Activated naive CD8-positive, alpha-beta T cell (primary cell): ENCODE measurements around the gene PHTF1.

Source experiments
- H3K27ac Mint-ChIP-seq: one replicate; pipeline ENCODE4 v1.8.0; 2021; ENCODE audit warnings: mixed read lengths
- H3K27me3 Mint-ChIP-seq: one replicate; pipeline ENCODE4 v1.8.0; 2021; ENCODE audit warnings: mixed read lengths
- H3K36me3 Mint-ChIP-seq: one replicate; pipeline ENCODE4 v1.8.0; 2021; ENCODE audit warnings: mixed read lengths
- H3K4me1 Mint-ChIP-seq: one replicate; pipeline ENCODE4 v1.8.0; 2021; ENCODE audit warnings: low read depth, mixed read lengths
- H3K4me3 Mint-ChIP-seq: one replicate; pipeline ENCODE4 v1.8.0; 2021; ENCODE audit warnings: mild to moderate bottlenecking, mixed read lengths
- H3K9me3 Mint-ChIP-seq: one replicate; pipeline ENCODE4 v1.8.0; 2021; ENCODE audit warnings: low read depth, mixed read lengths

Gene PHTF1

DNA sequence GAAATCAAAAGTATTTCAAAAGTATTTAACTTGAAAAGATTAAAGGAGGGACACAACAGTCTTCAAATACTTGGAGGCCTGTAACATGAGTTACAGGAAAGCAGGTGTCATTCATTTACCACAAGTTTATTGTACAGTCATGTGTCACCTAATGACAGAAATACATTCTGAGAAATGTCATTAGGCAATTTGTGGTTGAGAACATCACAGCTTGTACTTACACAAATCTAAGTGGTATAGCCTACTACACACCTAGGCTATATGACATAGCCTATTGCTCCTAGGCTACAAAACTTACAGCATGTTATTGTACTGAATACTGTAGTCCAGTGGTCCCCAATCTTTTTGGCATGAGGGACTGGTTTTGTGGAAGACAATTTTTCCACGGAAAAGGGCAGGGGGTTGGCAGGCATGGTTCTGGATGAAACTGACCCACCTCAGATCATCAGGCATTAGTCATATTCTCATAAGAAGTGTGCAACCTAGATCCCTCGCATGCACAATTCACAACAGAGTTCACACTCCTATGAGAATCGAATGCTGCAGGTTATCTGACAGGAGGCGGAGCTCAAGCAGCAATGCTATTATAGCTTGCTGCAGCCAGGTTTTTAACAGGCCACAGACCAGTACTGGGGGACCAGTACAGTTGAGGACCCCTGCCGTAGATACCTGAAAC lies 25.0 kb upstream of the PHTF1 start:
- H3K27ac Mint-ChIP-seq: no peak overlapping the region
- no peaks in the 10 kb centered on the region for H3K27me3 Mint-ChIP-seq
- H3K9me3 Mint-ChIP-seq: no peaks in the 10 kb centered on the region
- H3K4me1 Mint-ChIP-seq: peaks cover 59% of the 10 kb centered on the region
- H3K36me3 Mint-ChIP-seq: peaks cover 6% of the 10 kb centered on the region
- H3K4me3 Mint-ChIP-seq: peak overlapping the region; percentile 80

DNA sequence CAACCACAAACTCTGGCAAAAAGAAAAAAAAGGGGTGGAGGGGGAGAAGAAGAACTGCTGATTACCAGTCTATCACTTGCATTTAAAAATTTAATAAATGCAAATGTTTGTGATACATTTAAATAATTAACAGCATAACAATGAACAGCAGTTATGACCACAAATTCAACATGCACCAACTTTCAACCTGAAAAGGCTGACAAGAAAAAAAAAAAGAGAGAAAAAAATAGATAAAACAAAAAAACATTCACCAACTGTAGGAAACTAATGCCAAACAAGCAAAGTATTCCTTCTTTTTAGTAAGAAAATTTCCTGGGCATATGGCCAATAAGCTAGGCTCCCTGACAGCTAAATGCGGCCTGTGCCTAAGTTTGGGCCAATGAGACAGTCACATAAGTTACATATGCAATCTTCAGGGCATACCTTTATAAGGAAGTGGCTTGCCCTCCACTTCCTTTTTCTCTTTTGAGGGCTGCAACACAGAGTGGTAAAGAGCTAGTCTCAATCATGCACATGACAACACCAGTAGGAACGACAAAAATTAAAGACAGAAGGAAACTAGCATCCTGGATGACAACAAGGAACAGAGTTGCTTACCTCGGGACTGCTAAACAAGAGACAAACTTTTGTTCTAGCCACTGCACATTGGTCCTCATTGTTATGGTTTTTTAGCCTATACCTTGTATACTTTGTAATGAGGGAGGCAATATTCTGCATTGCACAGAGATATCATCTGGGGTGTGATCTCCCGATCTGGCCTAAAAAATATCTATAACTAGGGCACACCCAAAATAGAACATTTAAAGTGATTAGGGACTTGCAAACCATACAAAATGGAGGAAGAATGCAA lies 24.2 kb upstream of the PHTF1 start:
- Mint-ChIP-seq H3K9me3 (peaks cover 3% of the 10 kb centered on the region), H3K27ac (no peak overlapping the region), H3K4me3 (peak overlapping the region; percentile 80), H3K4me1 (peaks cover 57% of the 10 kb centered on the region), H3K27me3 (no peaks in the 10 kb centered on the region), H3K36me3 (peaks cover 7% of the 10 kb centered on the region)

DNA sequence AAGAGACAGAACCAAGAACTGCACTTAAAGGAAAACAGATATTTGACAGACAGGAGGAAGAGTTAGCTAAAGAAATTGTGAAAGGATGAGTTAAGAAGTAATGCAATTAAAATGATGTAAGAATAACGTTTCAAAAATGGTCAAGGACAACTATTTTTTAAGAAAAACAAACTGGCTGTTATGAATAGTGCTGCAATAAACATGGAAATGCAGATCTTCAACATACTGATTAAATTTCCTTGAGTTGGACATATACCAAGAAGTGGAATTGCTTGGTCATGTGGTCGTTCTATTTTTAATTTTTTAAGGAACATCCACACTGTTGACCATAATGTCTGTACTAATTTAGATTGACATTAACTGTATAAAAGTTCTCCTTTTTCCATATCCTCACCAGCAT lies 23.1 kb upstream of the PHTF1 start:
- Mint-ChIP-seq H3K4me3 (no peak overlapping the region), H3K27me3 (no peaks in the 10 kb centered on the region), H3K36me3 (peaks cover 5% of the 10 kb centered on the region), H3K4me1 (peaks cover 48% of the 10 kb centered on the region), H3K9me3 (peaks cover 4% of the 10 kb centered on the region), H3K27ac (no peak overlapping the region)

DNA sequence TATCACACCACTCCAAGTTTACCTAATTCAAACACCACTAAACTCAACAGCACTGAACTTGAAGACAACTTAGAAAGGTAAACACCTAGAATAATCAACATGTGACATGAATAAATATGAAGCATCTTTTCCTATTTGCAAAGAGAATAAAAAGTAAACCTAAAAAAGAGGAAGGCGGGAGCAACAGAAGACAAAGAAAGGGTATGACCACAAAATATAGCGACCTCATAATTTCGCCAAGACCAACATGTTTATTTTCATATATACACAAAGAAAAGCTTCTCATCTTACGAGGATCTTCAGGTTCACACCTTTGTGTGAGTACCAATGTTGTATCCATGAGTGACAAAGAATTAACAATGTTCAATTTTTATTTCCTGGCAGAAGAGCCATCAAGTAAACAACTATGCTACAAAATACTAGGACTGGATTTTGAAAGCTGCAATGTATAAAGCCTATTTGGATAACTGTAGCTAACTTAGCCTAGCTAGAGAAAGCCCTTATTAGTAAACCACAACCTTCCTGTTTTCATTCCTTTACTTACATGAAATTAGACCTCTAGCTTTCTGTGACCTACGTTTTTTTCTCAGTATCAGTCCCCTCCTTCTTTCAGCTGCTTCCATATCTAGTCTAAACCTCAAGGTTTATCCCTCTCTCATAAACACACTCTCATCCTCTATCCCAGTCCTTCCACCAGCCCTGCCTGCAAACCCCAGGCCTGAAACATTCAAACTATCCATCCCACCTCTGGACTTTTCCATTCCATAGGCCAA lies 21.3 kb upstream of the PHTF1 start:
- Mint-ChIP-seq H3K4me3 (no peak overlapping the region), H3K27ac (no peak overlapping the region), H3K9me3 (peaks cover 4% of the 10 kb centered on the region), H3K36me3 (peaks cover 8% of the 10 kb centered on the region), H3K27me3 (no peaks in the 10 kb centered on the region), H3K4me1 (peaks cover 32% of the 10 kb centered on the region)

DNA sequence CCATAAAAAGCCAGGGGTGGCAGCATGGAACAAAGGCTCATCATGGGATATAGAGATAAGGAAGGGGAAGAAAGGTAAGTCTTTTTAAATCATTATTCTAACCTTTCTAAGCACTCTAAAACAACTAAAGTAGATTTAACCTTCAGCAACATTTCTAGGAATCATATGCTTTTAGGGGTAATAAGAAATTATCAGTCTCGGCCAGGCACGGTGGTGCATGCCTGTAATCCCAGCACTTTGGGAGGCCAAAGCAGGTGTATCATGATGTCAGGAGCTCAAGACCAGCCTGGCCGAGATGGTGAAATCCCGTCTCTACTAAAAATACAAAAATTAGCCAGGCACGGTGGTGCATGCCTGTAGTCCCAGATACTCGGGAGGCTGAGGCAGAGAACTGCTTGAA lies 20.3 kb upstream of the PHTF1 start:
- Mint-ChIP-seq H3K9me3 (peaks cover 4% of the 10 kb centered on the region), H3K27me3 (no peaks in the 10 kb centered on the region), H3K4me3 (no peak overlapping the region)

DNA sequence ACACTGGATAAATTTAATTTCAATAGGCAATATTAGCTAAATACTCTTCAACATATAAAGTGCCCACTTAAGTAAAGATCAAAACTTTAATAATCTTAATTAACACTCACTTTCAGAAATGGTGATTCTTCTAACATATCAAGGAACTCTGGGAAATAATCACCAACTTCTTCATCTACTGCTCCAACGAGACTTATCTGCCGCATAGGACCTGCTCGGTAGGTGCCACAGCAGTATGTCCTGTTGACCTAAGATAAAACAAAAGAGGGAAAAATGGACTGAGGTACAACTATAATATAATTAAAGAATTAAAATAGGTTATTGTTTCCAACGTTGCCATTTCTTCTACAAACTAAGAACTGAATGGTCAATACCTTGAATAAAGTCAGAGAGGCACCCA lies 18.3 kb upstream of the PHTF1 start:
- Mint-ChIP-seq H3K4me3 (no peak overlapping the region), H3K36me3 (peaks cover 8% of the 10 kb centered on the region), H3K4me1 (peaks cover 5% of the 10 kb centered on the region), H3K9me3 (peaks cover 4% of the 10 kb centered on the region), H3K27ac (no peak overlapping the region), H3K27me3 (no peaks in the 10 kb centered on the region)

More for the DNA sequence above, 20.3 kb upstream of the PHTF1 start:
- Mint-ChIP-seq H3K27ac (no peak overlapping the region), H3K4me1 (peaks cover 24% of the 10 kb centered on the region), H3K36me3 (peaks cover 8% of the 10 kb centered on the region)

DNA sequence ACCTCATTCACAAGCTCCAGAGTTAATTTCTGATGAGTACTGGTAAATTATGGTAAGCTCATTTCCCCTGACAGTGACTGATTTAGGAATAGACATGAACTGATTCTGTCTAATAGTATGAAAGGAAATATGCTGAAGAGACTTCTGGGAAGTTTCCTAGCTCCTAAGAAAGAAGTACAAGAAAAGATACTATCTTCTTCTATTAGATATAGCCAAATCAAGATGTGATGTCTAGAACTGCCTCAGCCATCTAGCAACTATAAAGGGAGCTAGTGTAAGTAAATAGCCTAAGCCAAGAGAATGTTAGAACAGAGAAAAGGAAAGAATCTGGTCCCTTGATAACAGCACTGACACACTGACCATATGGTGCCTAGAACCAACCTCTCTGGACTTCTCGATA lies 10.7 kb upstream of the PHTF1 start:
- Mint-ChIP-seq H3K36me3 (peaks cover 22% of the 10 kb centered on the region), H3K9me3 (no peaks in the 10 kb centered on the region), H3K27me3 (no peaks in the 10 kb centered on the region), H3K4me1 (peaks cover 34% of the 10 kb centered on the region), H3K4me3 (no peak overlapping the region), H3K27ac (peak overlapping the region; percentile 43)

DNA sequence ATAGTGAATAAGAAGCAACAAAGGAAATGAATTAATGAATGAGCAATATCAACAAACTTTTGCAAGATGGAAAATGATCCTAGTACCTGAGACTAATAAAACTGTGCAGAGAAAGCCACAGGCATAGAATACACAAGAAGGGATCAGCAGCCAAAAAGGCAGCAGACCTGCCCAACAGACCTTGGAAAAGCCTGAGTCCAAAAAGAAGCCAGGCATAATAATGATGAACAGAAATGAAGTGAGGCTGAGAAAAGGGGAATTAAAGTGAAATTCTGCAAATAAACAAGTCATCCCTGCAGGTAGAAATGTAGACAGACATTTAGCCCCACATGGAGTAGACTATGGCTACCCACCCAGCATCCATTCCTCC lies 10.3 kb upstream of the PHTF1 start:
- H3K27ac Mint-ChIP-seq: peak overlapping the region; percentile 43
- H3K4me3 Mint-ChIP-seq: no peak overlapping the region
- no peaks in the 10 kb centered on the region for H3K9me3 Mint-ChIP-seq
- peaks cover 22% of the 10 kb centered on the region for H3K36me3 Mint-ChIP-seq
- peaks cover 34% of the 10 kb centered on the region for H3K4me1 Mint-ChIP-seq
- H3K27me3 Mint-ChIP-seq: no peaks in the 10 kb centered on the region

DNA sequence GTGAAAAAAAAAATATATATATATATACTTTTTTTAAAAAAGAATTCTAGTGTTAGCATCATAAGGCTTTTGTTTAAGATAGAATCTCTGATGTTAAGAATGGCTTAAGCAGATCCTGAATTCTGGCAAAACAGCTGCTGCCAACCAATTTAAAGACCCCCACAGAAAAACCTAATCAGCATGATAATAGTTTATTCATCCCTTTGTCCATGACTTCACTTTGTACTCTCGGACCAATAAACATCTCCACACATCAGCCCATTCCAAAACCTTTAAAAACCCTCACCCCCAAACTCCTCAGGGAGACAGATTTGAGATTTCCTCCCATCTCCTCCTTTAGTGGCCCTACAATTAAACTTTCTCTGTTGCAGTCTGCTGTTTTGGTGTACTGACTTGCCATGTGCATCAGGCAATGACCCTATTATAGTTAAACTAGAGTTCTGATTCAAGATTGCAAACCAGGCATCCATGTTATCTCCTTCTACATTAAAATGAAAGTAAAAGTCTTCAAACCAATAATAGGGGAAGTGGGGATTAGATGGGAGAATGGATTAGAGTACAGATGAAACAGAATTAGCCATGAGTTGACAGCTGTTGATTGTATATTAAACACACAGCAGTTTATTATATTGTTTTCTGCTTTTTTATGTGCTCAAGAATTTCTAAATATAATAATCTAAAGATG lies 9.8 kb upstream of the PHTF1 start:
- Mint-ChIP-seq H3K4me1 (peaks cover 34% of the 10 kb centered on the region), H3K27ac (peak overlapping the region; percentile 43), H3K4me3 (no peak overlapping the region), H3K36me3 (peaks cover 22% of the 10 kb centered on the region), H3K9me3 (no peaks in the 10 kb centered on the region), H3K27me3 (no peaks in the 10 kb centered on the region)

DNA sequence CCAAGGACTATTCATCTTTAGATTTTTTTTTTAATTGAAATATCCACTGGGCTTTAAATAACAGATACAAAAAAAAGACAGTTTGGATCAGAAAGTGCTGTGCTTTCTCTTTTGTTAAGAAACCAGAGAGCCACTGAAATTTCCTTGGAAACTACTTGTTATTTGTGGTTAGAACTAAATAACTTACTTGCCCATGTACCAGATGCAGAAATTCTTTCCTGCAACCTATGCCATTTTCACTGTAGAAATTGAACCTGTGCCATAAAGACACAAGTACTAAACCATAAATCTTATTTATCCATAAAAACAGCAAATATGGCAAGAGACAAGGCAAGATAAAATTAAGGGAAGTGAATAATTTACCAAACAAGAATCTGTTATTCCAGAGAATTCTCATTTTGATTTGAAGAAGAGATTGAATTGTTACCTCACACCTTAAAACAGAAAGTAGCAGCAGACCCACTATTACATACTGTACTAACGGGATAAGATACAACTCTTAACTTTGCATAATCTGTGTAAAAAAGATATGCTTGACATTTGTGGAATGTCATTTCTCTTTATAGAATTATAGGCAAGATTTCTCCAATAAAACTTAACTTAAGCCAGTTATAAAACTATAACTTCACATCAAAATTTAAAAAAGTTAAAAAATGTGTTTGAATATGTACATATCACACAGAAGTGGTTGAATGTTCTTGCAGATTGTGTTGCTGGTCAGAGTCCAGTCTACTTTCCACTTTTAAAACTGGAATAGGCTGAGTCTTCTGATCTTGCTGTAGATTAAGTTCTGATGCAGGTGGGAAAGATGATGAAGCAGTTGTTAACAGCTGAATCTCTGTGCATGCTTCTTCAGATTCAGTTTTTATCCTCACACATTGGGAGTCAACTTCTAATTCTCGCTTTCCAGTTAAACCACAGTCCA lies 6.3 kb upstream of the PHTF1 start:
- peak overlapping the region; percentile 38 for H3K27ac Mint-ChIP-seq
- H3K27me3 Mint-ChIP-seq: no peaks in the 10 kb centered on the region
- H3K9me3 Mint-ChIP-seq: no peaks in the 10 kb centered on the region
- H3K4me1 Mint-ChIP-seq: peaks cover 24% of the 10 kb centered on the region
- H3K36me3 Mint-ChIP-seq: peaks cover 20% of the 10 kb centered on the region
- H3K4me3 Mint-ChIP-seq: no peak overlapping the region

DNA sequence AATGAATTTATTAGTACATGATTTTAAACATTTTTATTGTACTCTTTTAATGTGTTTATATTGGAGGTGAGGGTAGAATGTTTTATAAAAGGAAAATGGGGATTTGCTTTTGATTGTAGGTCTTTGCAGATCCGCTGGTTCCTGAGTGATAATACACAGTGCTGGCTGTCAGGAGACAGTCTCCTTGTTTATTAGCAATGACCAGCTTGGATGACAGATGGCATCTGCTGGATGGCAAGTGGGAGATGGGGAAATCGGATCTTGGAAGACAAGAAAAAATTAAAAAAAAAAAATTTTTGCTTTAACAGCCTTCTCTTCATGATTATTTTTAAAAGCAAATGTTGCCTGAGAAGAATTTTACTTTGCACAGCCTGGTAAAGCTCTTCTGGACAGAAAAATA lies 4.4 kb upstream of the PHTF1 start:
- Mint-ChIP-seq H3K27me3 (no peaks in the 10 kb centered on the region), H3K27ac (no peak overlapping the region), H3K36me3 (peaks cover 16% of the 10 kb centered on the region), H3K4me3 (no peak overlapping the region), H3K4me1 (peaks cover 11% of the 10 kb centered on the region), H3K9me3 (no peaks in the 10 kb centered on the region)

DNA sequence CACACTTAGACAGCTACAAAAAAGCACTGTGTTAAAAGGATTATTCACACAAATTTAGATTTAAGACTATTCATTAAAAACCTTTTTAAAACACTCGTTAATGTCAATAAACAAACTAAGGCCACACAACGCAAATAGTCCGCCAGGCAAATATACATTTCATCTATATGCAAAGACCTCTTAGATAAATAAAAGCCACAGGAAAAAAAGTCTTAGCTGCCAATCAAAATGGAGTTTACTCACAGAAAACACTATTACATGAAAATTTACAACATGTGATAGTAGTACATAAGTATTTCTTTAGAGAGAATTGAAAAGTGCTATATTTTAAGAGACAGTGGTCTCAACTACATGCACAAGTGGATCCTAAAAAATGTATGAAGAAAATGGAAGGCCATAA lies 2.7 kb upstream of the PHTF1 start:
- H3K9me3 Mint-ChIP-seq: no peaks in the 10 kb centered on the region
- peaks cover 15% of the 10 kb centered on the region for H3K4me1 Mint-ChIP-seq
- H3K27me3 Mint-ChIP-seq: no peaks in the 10 kb centered on the region
- no peak overlapping the region for H3K4me3 Mint-ChIP-seq
- H3K27ac Mint-ChIP-seq: peak overlapping the region; percentile 65
- peaks cover 10% of the 10 kb centered on the region for H3K36me3 Mint-ChIP-seq

DNA sequence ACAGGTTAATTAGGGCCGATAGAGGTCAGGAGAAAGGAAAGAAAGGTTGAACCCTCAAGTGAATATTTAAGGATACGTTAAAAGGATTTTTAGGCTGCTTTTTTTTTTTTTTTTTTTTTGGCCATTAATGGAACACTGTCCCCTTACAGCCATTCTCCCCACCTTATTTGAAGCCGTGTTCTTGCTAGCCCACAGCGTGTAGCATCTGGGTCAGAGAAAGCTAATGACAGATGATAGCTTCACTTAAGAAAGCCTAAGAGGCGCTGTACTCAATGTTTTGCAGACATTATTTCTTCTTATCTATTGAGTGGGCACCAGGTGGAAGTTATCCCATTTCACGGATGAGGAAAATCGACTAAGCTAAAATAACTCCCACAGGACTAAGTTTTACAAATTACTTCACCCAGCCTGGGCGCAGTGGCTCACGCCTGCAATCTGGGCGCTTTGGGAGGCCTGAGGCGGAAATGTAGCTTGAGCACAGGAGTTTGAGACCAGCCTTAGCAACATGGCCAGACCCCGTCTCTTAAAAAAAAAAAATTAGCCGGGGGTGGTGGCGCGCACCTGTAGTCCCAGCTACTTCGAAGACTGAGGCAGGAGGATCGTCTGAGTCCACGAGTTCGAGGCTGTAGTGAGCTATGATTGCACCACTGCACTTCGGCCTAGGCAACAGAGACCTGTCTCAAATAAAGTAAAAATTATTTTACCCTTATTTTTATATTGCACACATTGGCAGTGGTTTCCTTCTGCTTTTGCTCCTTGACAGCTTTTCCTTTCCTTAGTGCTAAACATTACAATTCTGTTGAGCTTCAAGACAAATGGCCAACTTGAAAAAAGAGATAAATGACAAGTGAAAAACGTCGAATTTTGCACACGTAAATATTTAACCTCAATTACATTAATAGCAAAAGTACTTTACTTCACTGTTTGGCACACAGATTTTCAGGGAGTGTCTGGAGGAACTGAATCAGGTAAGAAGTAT lies 1.1 kb upstream of the PHTF1 start:
- peaks cover 5% of the 10 kb centered on the region for H3K36me3 Mint-ChIP-seq
- H3K27ac Mint-ChIP-seq: peak overlapping the region; percentile 93

More for the DNA sequence above, 1.1 kb upstream of the PHTF1 start:
- Mint-ChIP-seq H3K9me3 (no peaks in the 10 kb centered on the region), H3K4me1 (peaks cover 19% of the 10 kb centered on the region), H3K27me3 (no peaks in the 10 kb centered on the region), H3K4me3 (peak overlapping the region; percentile 94)
